MCF 10A (cell line): ENCODE data around the gene RND3. TPM values are rescaled to one million over a fixed set of nuclear protein-coding genes. Genes with fewer than 3 reads are reported as not detected.

ENCODE experiments used
- BruUV-seq: library from RNA; stranded (reverse); fragments of 400-500 nt; replicated peaks from 2 replicates; lab custom pipeline; 2021; lab: Mats Ljungman, UMichigan
- CTCF ChIA-PET: fragments of 300-600 bp; sonication (Branson Sonifier 250); formaldehyde crosslinking; extraction: SDS; loops from one replicate; lab custom pipeline; 2021; ENCODE audit warnings: antibody characterized with exemption, inconsistent platforms; lab: Yijun Ruan, JAX
- POLR2A ChIA-PET: fragments of 300-600, 350-650 bp; sonication (Branson Sonifier 250); formaldehyde crosslinking; extraction: SDS; loops from one replicate; lab custom pipeline; 2020; ENCODE audit warnings: antibody characterized with exemption, inconsistent platforms; lab: Yijun Ruan, JAX
- DNase-seq: peaks from one replicate; pipeline ENCODE4 v3.0.0-alpha.2; 2018; ENCODE audit not compliant: unreplicated experiment
- H3K27ac Mint-ChIP-seq: one replicate; pipeline ENCODE4 v1.8.0; 2022; ENCODE audit warnings: mild to moderate bottlenecking, low read depth, mixed read lengths; ENCODE audit not compliant: unreplicated experiment
- H3K27me3 Mint-ChIP-seq: one replicate; pipeline ENCODE4 v1.8.0; 2022; ENCODE audit warnings: mixed read lengths; ENCODE audit not compliant: insufficient read depth, unreplicated experiment
- H3K36me3 Mint-ChIP-seq: one replicate; pipeline ENCODE4 v1.8.0; 2022; ENCODE audit warnings: mild to moderate bottlenecking, moderate library complexity, mixed read lengths; ENCODE audit not compliant: insufficient read depth, unreplicated experiment
- H3K4me1 Mint-ChIP-seq: one replicate; pipeline ENCODE4 v1.8.0; 2022; ENCODE audit warnings: mixed read lengths; ENCODE audit not compliant: insufficient read depth, unreplicated experiment
- H3K4me3 Mint-ChIP-seq: one replicate; pipeline ENCODE4 v1.8.0; 2022; ENCODE audit warnings: mild to moderate bottlenecking, moderate library complexity, mixed read lengths; ENCODE audit not compliant: unreplicated experiment
- H3K9me3 Mint-ChIP-seq: one replicate; pipeline ENCODE4 v1.8.0; 2022; ENCODE audit warnings: mixed read lengths; ENCODE audit not compliant: unreplicated experiment
- CTCF ChIP-seq: fragments of 200-600 bp; IDR thresholded peaks from one replicate; pipeline ENCODE4 v1.8.0; 2022; ENCODE audit warnings: antibody characterized with exemption, mild to moderate bottlenecking; ENCODE audit not compliant: unreplicated experiment
- intact Hi-C: fragments of 100-400 bp; cut with micrococcal nuclease; formaldehyde crosslinking; loops from 2 replicates; pipeline ENCODE4 v1.14.1; 2022
- total RNA-seq: library from RNA; stranded (reverse); gene quantifications from 2 replicates; pipeline ENCODE4 v1.2.3, GENCODE V29; 2022

RND3 gene
- total RNA-seq, 1 experiment from 2014 or later: 158 TPM

GRCh38 chr2:150494234-150494945, 6.9 kb upstream of the RND3 start:
- no peak overlapping the region for H3K27ac Mint-ChIP-seq

GRCh38 chr2:150491943-150492342, 4.5 kb upstream of the RND3 start:
- ChIA-PET POLR2A (no interaction called here), CTCF (interaction anchor here (0.7 kb wide), 1 partner anchor 119 kb away, joined by 3 read pairs; no protein-coding TSS in a partner anchor)
- H3K9me3 Mint-ChIP-seq: no peaks in the 10 kb centered on the region
- BruUV-seq: no TSS peak
- intact Hi-C loops: no loop called here
- H3K27me3 Mint-ChIP-seq: no peaks in the 10 kb centered on the region
- no peak overlapping the region for H3K27ac Mint-ChIP-seq
- no peak for TF ChIP-seq CTCF
- no peak overlapping the region for H3K4me3 Mint-ChIP-seq
- DNase-seq: peak; percentile 25
- H3K4me1 Mint-ChIP-seq: peaks cover 18% of the 10 kb centered on the region
- peaks cover 15% of the 10 kb centered on the region for H3K36me3 Mint-ChIP-seq

More at GRCh38 chr2:150494234-150494945, 6.9 kb upstream of the RND3 start:
- Mint-ChIP-seq H3K4me1 (peaks cover 18% of the 10 kb centered on the region), H3K27me3 (no peaks in the 10 kb centered on the region), H3K36me3 (peaks cover 5% of the 10 kb centered on the region), H3K9me3 (no peaks in the 10 kb centered on the region), H3K4me3 (no peak overlapping the region)
- TF ChIP-seq CTCF: no peak
- ChIA-PET CTCF (interaction anchor here (0.6 kb wide), 1 partner anchor 493 kb away, joined by 4 read pairs; no protein-coding TSS in a partner anchor), POLR2A (interaction anchor here (0.6 to 1.1 kb wide), 3 partner anchors 9 to 123 kb away, joined by 3 read pairs; no protein-coding TSS in a partner anchor)
- intact Hi-C loops: no loop called here
- no peak for DNase-seq
- no TSS peak for BruUV-seq

- Mint-ChIP-seq H3K36me3 (peaks cover 20% of the 10 kb centered on the region), H3K9me3 (no peaks in the 10 kb centered on the region), H3K27ac (no peak overlapping the region), H3K4me3 (no peak overlapping the region), H3K4me1 (peaks cover 14% of the 10 kb centered on the region), H3K27me3 (no peaks in the 10 kb centered on the region)
- ChIA-PET CTCF (no interaction called here), POLR2A (no interaction called here)
- no TSS peak for BruUV-seq
- intact Hi-C loops: no loop called here
- TF ChIP-seq CTCF: no peak
- no peak for DNase-seq
These were observed 4.0 kb upstream of the RND3 start for GRCh38 chr2:150491430-150491829.

- H3K9me3 Mint-ChIP-seq: no peaks in the 10 kb centered on the region
- no peak for DNase-seq
- ChIA-PET POLR2A (no interaction called here), CTCF (no interaction called here)
- peaks cover 23% of the 10 kb centered on the region for H3K36me3 Mint-ChIP-seq
- BruUV-seq: no TSS peak
- TF ChIP-seq CTCF: no peak
- intact Hi-C loops: no loop called here
- no peak overlapping the region for H3K27ac Mint-ChIP-seq
- H3K27me3 Mint-ChIP-seq: no peaks in the 10 kb centered on the region
- no peak overlapping the region for H3K4me3 Mint-ChIP-seq
- peaks cover 13% of the 10 kb centered on the region for H3K4me1 Mint-ChIP-seq
These were observed 3.0 kb upstream of the RND3 start for GRCh38 chr2:150490466-150490865.
